ENCODE measurements around the gene AIFM3.
A peak's percentile ranks its signal among the peaks of the same experiment; 100 is the strongest.

AIFM3 gene

GRCh38 chr22:21009638-21010425 is 42.8 kb downstream of the AIFM3 start:
- Mint-ChIP-seq H3K9me3 (ENCODE audit: low read depth) (no peaks in the 10 kb centered on the region), H3K4me1 (ENCODE audit: low read depth) (peaks cover 12% of the 10 kb centered on the region), H3K27me3 (no peaks in the 10 kb centered on the region), H3K4me3 (no peak overlapping the region), H3K36me3 (no peaks in the 10 kb centered on the region), H3K27ac (no peak overlapping the region)

GRCh38 chr22:21010426-21011113 is 43.5 kb downstream of the AIFM3 start:
- Mint-ChIP-seq H3K27me3 (no peaks in the 10 kb centered on the region), H3K27ac (no peak overlapping the region), H3K9me3 (ENCODE audit: low read depth) (no peaks in the 10 kb centered on the region), H3K4me1 (ENCODE audit: low read depth) (peaks cover 18% of the 10 kb centered on the region), H3K4me3 (no peak overlapping the region), H3K36me3 (no peaks in the 10 kb centered on the region)

- peaks cover 26% of the 10 kb centered on the region for H3K4me1 Mint-ChIP-seq (ENCODE audit: low read depth)
- H3K9me3 Mint-ChIP-seq (ENCODE audit: low read depth): no peaks in the 10 kb centered on the region
- no peaks in the 10 kb centered on the region for H3K27me3 Mint-ChIP-seq
- peak overlapping the region; percentile 80 for H3K4me3 Mint-ChIP-seq
- no peak overlapping the region for H3K27ac Mint-ChIP-seq
- H3K36me3 Mint-ChIP-seq: no peaks in the 10 kb centered on the region
Observed at GRCh38 chr22:21012446-21013407, 45.7 kb downstream of the AIFM3 start.

- peak overlapping the region; percentile 66 for H3K27ac Mint-ChIP-seq
- peaks cover 26% of the 10 kb centered on the region for H3K4me1 Mint-ChIP-seq (ENCODE audit: low read depth)
- no peaks in the 10 kb centered on the region for H3K9me3 Mint-ChIP-seq (ENCODE audit: low read depth)
- peak overlapping the region; percentile 90 for H3K4me3 Mint-ChIP-seq
- H3K27me3 Mint-ChIP-seq: no peaks in the 10 kb centered on the region
- H3K36me3 Mint-ChIP-seq: no peaks in the 10 kb centered on the region
Observed at GRCh38 chr22:21013657-21014201, 46.7 kb downstream of the AIFM3 start.

- Mint-ChIP-seq H3K9me3 (ENCODE audit: low read depth) (no peaks in the 10 kb centered on the region), H3K4me3 (peak overlapping the region; percentile 90), H3K36me3 (no peaks in the 10 kb centered on the region), H3K27me3 (no peaks in the 10 kb centered on the region), H3K4me1 (ENCODE audit: low read depth) (peaks cover 26% of the 10 kb centered on the region), H3K27ac (peak overlapping the region; percentile 66)
Observed at GRCh38 chr22:21014202-21014725, 47.2 kb downstream of the AIFM3 start.

- H3K36me3 Mint-ChIP-seq: no peaks in the 10 kb centered on the region
- no peaks in the 10 kb centered on the region for H3K9me3 Mint-ChIP-seq (ENCODE audit: low read depth)
- peaks cover 26% of the 10 kb centered on the region for H3K4me1 Mint-ChIP-seq (ENCODE audit: low read depth)
- peak within 1 kb of the TSS; percentile 66 for H3K27ac Mint-ChIP-seq
- H3K4me3 Mint-ChIP-seq: peak within 1 kb of the TSS; percentile 90
- H3K27me3 Mint-ChIP-seq: no peaks in the 10 kb centered on the region
Observed at GRCh38 chr22:21014726-21015465, 47.8 kb downstream of the AIFM3 start, which contains the start of gene P2RX6. Gene P2RX6 (plus strand): TSS chr22:21015165. CDS start chr22:21015175, 10 bp downstream.

- Mint-ChIP-seq H3K4me1 (ENCODE audit: low read depth) (peaks cover 26% of the 10 kb centered on the region), H3K36me3 (no peaks in the 10 kb centered on the region), H3K27me3 (no peaks in the 10 kb centered on the region), H3K27ac (no peak overlapping the region), H3K4me3 (no peak overlapping the region), H3K9me3 (ENCODE audit: low read depth) (no peaks in the 10 kb centered on the region)
Observed at GRCh38 chr22:21015466-21016006, 48.5 kb downstream of the AIFM3 start.

GRCh38 chr22:21016644-21017420 is 49.8 kb downstream of the AIFM3 start:
- H3K4me1 Mint-ChIP-seq (ENCODE audit: low read depth): peaks cover 26% of the 10 kb centered on the region
- no peaks in the 10 kb centered on the region for H3K9me3 Mint-ChIP-seq (ENCODE audit: low read depth)
- H3K27ac Mint-ChIP-seq: no peak overlapping the region
- no peaks in the 10 kb centered on the region for H3K27me3 Mint-ChIP-seq
- no peaks in the 10 kb centered on the region for H3K36me3 Mint-ChIP-seq
- H3K4me3 Mint-ChIP-seq: no peak overlapping the region

GRCh38 chr22:21018314-21018713 is 51.3 kb downstream of the AIFM3 start:
- no peak overlapping the region for H3K4me3 Mint-ChIP-seq
- H3K27ac Mint-ChIP-seq: no peak overlapping the region
- H3K36me3 Mint-ChIP-seq: no peaks in the 10 kb centered on the region
- H3K9me3 Mint-ChIP-seq (ENCODE audit: low read depth): no peaks in the 10 kb centered on the region
- no peaks in the 10 kb centered on the region for H3K27me3 Mint-ChIP-seq
- H3K4me1 Mint-ChIP-seq (ENCODE audit: low read depth): peaks cover 26% of the 10 kb centered on the region

GRCh38 chr22:21020802-21021429 is 53.9 kb downstream of the AIFM3 start:
- H3K4me3 Mint-ChIP-seq: no peak overlapping the region

GRCh38 chr22:21022507-21022906 is 55.5 kb downstream of the AIFM3 start:
- Mint-ChIP-seq H3K27me3 (no peaks in the 10 kb centered on the region), H3K27ac (no peak overlapping the region), H3K4me3 (no peak overlapping the region), H3K4me1 (ENCODE audit: low read depth) (peaks cover 13% of the 10 kb centered on the region), H3K9me3 (ENCODE audit: low read depth) (no peaks in the 10 kb centered on the region), H3K36me3 (no peaks in the 10 kb centered on the region)

More at GRCh38 chr22:21020802-21021429, 53.9 kb downstream of the AIFM3 start:
- Mint-ChIP-seq H3K27me3 (no peaks in the 10 kb centered on the region), H3K9me3 (ENCODE audit: low read depth) (no peaks in the 10 kb centered on the region), H3K36me3 (no peaks in the 10 kb centered on the region), H3K27ac (no peak overlapping the region), H3K4me1 (ENCODE audit: low read depth) (peaks cover 20% of the 10 kb centered on the region)

GRCh38 chr22:21022955-21023614 is 56.0 kb downstream of the AIFM3 start:
- H3K27me3 Mint-ChIP-seq: no peaks in the 10 kb centered on the region
- peaks cover 13% of the 10 kb centered on the region for H3K4me1 Mint-ChIP-seq (ENCODE audit: low read depth)
- H3K36me3 Mint-ChIP-seq: no peaks in the 10 kb centered on the region
- no peak overlapping the region for H3K4me3 Mint-ChIP-seq
- H3K27ac Mint-ChIP-seq: no peak overlapping the region
- H3K9me3 Mint-ChIP-seq (ENCODE audit: low read depth): no peaks in the 10 kb centered on the region

Data from activated naive CD8-positive, alpha-beta T cell (primary cell).